GM20431 (cell line): ENCODE measurements around the gene RCAN3.
"Not testable (repeated sequence)": the region's sequence is repeated elsewhere in the genome, so short reads cannot be mapped to it uniquely, and the experiment has no call there.

ENCODE experiments used
- in situ Hi-C: fragments of 300-500 bp; cut with MseI, MboI; formaldehyde crosslinking; loops from one replicate; pipeline ENCODE4 v1.15.0; 2020; ENCODE audit warnings: low sequenced_read_pairs; ENCODE audit not compliant: unreplicated experiment

The RCAN3 gene

DNA sequence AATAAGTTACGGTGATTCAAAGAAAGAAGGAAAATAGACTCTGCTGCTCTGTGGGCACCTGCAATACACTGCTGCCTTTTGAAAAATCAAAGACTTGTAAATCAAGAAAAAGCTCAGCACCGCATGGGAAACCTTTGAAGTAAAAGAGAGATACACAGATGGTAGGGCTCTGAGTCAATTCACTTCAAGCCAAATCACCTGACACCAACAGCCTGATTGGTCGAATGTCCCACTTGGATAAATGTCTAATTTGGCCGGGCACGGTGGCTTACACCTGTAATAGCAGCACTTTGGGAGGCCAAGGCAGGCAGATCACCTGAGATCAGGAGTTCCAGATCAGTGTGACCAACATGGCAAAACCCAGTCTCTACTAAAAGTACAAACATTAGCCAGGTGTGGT, 19.2 kb upstream of the RCAN3 start:
- in situ Hi-C loops = no loop called here

DNA sequence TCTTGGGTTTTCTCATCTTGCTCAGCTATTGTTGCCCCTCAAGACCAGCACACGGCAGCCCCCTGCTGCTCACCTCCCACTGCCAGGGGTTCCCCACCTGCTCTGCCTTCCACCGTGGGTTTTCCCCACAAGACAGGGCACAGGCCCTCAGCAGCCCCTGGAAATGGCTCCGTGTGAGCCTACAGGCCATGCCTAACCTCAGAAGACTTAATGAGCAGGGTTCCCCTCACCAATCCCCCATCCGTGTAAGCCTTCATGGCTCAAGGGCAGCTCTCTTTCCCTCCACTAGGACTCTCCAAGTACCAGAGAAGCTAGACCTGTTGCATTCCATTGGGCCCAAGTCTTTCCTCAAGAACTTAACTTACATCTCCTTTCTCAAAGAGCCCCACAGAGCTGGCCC, 18.4 kb upstream of the RCAN3 start:
- in situ Hi-C loops = no loop called here

GRCh38 chr1:24486331-24487065, 16.1 kb upstream of the RCAN3 start:
- in situ Hi-C loops = no loop called here

- in situ Hi-C loops = no loop called here
Measured at GRCh38 chr1:24487455-24487854, 15.2 kb upstream of the RCAN3 start.

DNA sequence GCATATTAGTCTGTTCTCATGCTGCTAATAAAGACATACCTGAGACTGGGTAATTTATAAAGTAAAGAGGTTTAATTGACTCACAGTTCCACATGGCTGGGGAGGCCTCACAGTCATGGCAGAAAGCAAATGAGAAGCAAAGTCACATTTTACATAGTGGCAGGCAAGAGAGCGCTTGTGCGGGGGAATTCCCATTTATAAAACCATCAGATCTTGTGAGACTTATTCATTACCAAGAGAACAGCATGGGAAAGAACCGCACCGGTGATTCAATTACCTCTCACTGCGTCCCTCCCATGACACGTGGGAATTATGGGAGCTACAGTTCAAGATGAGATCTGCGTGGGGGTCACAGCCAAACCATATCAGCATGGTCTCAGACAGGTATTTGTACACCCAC, 14.5 kb upstream of the RCAN3 start:
- in situ Hi-C loops = not testable (repeated sequence)

- in situ Hi-C loops = no loop called here
Measured at GRCh38 chr1:24489674-24490073, 13.0 kb upstream of the RCAN3 start.

GRCh38 chr1:24490101-24490781, 12.4 kb upstream of the RCAN3 start:
- in situ Hi-C loops = no loop called here

DNA sequence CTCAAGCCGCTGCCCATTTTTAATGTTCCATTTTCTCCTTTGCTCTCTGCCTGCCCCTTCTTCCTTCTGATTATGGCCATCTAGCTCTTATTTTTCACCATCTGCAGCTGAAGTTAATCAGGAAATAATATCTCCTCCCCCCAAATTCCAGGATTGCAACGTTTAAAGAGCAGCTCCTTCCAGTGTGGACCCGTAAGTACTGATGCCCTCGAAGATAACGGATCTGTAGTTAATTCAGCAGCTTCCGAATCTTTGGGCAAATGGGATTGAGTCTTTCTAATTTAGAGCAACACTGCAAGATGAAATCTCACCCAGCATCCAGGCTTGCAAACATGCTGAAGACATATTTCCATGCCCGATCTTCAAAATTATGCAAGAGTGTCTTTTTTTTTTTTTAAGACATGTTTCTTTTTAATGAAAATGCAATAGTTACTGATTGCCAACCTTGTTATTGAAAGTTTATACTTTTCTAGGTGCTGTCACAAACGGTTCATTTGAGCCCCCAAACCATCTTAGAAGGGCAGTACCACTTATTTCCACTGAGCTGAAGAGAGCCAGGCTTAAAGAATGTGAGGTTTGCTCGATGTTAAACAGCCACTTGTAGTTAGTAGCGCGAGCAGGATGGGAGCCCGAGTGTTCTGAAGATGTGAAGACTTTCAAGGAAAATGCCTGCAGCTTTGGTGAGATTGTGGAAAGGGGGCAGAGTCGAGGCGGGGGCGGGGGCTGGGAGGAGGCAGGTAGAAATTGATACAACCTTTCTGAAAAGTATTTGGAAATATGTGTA, 10.9 kb upstream of the RCAN3 start:
- in situ Hi-C loops = no loop called here

DNA sequence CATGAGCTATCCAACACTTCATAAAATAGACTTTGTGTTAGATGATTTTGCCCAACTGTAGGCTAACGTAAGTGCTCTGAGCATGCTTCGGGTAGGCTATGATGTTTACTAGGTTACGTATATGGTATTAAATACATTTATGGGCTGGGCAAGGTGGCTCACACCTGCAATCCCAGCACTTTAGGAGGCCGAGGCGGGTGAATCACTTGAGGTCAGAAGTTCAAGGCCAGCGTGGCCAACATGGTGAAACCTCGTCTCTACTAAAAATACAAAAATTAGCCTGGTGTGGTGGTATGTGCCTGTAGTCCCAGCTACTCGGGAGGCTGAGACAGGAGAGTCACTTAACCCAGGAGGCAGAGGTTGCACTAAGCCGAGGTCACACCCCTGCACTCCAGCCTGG, 9.7 kb upstream of the RCAN3 start:
- in situ Hi-C loops = not testable (repeated sequence)

GRCh38 chr1:24493785-24494184, 8.9 kb upstream of the RCAN3 start:
- in situ Hi-C loops = no loop called here

DNA sequence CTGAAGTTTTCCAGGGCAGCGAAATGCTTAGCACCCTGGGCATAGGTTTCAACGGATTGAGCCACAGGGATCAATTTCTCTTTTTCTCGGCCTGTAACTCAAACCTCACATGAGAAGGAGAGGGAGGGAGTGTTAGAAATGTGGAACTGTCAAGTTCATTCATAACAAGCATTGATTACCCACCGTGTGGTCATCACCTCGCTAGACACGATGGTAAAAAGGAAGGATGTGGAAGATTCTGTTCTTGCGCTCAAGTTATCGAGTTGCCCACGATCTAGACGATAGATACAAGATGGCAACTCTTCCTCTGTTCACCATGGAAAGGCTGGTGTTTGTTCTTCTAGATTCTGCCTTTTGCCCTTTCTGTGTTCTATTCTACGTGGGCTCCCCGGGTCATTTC, 4.0 kb upstream of the RCAN3 start:
- in situ Hi-C loops = no loop called here

- in situ Hi-C loops = no loop called here
Measured at GRCh38 chr1:24500448-24501048, 2.1 kb upstream of the RCAN3 start.

DNA sequence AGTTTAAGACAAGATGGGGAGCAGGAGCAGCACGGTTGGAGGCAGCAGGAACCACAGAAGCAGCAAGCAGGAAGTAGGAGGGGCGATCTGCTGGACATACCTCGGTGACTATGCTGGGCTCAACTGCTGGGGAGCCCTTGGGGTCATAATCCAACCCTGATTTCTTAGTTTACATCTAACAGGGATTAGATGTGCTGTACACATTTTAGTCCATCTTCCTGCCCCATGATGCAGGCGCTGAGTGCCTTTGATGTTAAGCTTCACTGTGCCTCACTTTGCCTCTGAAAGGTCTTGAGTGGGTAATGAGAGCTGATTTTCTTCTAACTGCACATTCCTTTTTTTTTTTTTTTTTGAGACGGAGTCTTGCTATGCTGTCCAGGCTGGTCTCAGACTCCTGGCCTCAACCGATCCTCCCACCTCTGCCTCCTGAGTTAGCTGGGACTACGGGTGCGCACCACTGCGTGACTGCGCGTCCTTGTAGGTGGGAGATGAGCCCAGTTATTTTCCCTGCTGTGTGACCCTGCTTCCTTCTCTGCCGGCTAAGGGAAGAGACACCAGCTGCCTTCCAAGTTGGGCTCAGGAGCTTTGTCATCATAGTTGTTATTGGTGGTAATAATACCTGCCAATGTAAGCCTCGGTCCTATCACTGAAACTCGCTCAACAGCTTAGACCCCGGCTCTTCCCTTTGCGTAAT, 1.1 kb upstream of the RCAN3 start:
- in situ Hi-C loops = no loop called here

DNA sequence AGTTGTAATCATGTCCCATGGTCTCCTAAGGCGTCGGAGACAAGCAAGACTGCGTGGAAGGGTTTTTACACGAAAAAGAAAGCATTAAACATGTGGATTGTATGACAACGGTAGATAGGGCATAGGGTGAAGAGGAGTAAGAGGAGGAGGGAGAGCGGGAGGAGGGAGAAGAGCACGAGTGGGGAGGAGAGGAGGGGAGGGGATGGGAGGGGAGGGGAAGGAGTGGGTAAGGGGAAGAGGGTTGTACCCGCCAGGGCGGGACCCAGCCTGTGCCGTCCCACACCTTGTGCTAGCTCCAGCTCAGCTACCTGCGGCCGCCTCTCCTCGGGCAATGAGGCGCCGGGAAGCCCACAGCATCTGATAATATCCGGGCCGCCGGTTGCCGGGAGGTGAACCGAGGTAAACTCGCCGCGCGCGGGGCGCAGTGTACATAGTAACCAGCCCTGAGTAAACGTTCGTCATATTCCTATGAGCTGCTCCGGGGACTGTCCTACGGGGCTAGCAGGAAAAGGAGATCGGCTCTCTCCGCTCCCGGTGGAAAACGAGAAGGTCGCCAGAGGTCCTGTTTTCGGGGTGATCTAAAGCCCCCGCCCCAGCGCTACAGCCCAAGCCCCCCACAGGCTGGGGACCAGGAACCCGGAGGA, 449 bp upstream of the RCAN3 start:
- in situ Hi-C loops = no loop called here

DNA sequence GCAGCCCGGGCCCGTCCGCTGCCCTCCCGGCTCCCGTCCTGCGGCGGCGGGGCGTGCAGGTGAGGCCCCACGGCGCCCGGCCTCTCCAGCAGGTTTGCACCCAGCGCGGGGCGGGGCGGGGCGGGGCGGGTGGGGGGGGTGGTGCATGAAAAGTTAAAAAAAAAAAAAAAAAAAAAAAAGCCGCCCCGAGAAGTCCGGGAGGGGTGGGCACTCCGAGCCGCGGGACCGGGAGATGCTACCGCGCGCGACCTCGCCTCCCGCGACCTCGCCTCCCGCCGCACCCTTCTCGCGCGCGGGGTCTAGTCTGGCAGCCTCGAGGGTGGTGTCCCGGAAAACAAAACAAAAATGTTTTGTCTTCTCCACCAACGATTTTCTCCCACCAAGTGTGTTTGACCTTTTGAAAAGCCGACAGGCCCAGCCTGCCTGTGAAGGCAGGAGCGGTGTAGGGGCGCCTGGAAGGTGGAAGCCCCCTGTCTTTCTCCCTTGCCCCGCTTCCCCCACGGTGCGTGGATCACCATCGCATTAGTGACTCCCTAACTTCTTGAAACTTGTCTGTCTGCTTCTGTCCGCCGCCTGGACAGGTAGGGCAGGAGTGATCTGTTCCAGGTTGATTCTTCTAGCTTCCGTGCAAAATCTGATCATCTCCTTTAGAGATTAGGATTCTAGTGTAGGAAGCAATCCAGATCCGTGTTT, 569 bp downstream of the RCAN3 start:
- in situ Hi-C loops = no loop called here

DNA sequence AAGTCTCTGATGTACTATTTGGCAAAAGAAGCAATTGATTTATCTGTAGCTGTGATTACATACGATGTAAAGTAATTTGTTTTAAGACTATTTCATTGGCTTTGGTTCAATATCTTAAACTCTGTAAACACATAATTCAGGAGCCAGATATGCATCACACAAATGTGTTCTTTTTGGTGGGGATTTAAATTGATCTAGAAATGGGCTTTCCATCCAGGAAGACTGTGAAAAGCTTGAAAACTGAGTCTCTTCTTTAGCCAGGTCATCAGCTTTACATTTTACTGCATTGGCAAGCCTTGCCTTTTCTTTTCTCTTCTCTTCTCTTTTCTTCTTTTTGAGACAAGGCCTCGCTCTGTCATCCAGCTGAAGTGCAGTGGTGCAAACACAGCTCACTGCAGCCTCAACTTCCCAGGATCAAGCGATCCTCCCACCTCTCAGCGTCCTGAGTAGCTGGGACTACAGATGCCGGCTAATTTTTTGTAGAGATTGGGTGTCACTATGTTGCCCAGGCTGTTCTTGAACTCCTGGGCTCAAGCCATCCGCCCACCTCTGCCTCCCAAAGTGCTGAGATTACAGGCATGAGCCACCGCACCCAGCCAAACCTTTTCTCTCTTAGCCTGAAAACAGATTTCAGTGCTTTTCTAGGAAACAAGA, 1.4 kb downstream of the RCAN3 start:
- in situ Hi-C loops = no loop called here

DNA sequence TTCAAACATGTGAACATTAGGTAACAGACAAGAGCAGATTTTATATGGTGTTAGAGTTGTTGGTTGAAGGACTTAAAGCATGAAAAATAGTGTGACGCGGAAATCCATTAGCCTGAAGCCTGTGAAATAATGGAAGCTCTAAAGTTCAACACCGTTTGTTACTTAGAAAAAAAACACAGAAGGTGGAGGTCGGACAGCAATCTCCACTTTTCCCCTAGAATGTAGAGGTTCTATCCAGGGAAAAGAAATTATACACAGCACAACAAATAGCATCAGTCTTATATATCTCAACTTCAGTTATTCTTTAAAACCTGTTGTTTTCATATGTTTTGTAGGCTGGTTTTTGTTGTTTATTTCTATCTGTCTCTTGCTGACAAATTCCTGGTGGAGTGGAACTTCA, 1.9 kb downstream of the RCAN3 start:
- in situ Hi-C loops = no loop called here

- in situ Hi-C loops = no loop called here
Measured at GRCh38 chr1:24505816-24506215, 3.2 kb downstream of the RCAN3 start.
